Muscle of leg (tissue), 11 donors: ENCODE data around the gene DISC1. TPM values are rescaled to one million over a fixed set of nuclear protein-coding genes. Genes with fewer than 3 reads are reported as not detected.

Experiments used
- DNase-seq: peaks from one replicate; pipeline ENCODE4 v3.0.0; 2013
- H3K27ac ChIP-seq: one replicate; pipeline ENCODE4 v1.5.1; 2013; ENCODE audit warnings: mild to moderate bottlenecking, low read length, control low read depth
- H3K27me3 ChIP-seq: one replicate; pipeline ENCODE4 v1.6.1; 2013; ENCODE audit warnings: low read length; ENCODE audit not compliant: control insufficient read depth, insufficient read depth
- H3K36me3 ChIP-seq: one replicate; pipeline ENCODE4 v1.6.1; 2013; ENCODE audit warnings: low read length; ENCODE audit not compliant: control insufficient read depth, insufficient read depth
- H3K4me1 ChIP-seq: one replicate; pipeline ENCODE4 v1.6.1; 2013; ENCODE audit warnings: low read length; ENCODE audit not compliant: control insufficient read depth, insufficient read depth
- H3K4me3 ChIP-seq: one replicate; pipeline ENCODE4 v1.5.1; 2013; ENCODE audit warnings: low read length, control low read depth
- H3K9me3 ChIP-seq: replicated peaks from 2 replicates; pipeline ENCODE4 v1.6.1; 2013; ENCODE audit warnings: low read depth, low read length; ENCODE audit not compliant: control insufficient read depth
- WGBS: methylation state at CpG from one replicate; pipeline ENCODE4 v1.1.5; 2013; ENCODE audit warnings: missing lambda C conversion rate; ENCODE audit not compliant: insufficient coverage; 5-methylcytosine and 5-hydroxymethylcytosine counted together
- polyA plus RNA-seq, 8 donors: library from polyadenylated mRNA; unstranded; fragments of 120-200 nt; gene quantifications; one replicate each; pipeline versions ENCODE4 v1.2.1 to v1.2.3, GENCODE V29; 2013; ENCODE audit warnings: inconsistent platforms in 1 of 8, low replicate concordance in 1 of 8; ENCODE audit not compliant: insufficient read length in 8 of 8, insufficient read depth in 1 of 8
- total RNA-seq: library from RNA; stranded (reverse); fragments of 120-200 nt; gene quantifications from one replicate; pipeline ENCODE4 v1.2.4, GENCODE V29; 2013

DISC1 gene
- total and polyA plus RNA-seq, 9 donors: 4.5 to 10.7 (median 7.3) TPM

GRCh38 chr1:231986631-231987336 lies 360.2 kb downstream of the DISC1 start:
- no CpG with 5 or more reads among the region's 8 CpGs for WGBS
- Histone ChIP-seq H3K27me3 (no peaks in the 10 kb centered on the region), H3K36me3 (no peaks in the 10 kb centered on the region), H3K4me1 (peaks cover 12% of the 10 kb centered on the region), H3K4me3 (no peak overlapping the region), H3K9me3 (no peaks in the 10 kb centered on the region), H3K27ac (no peak overlapping the region)
- DNase-seq: no peak

GRCh38 chr1:231990388-231990787 lies 363.8 kb downstream of the DISC1 start:
- Histone ChIP-seq H3K27ac (no peak overlapping the region), H3K4me1 (peaks cover 12% of the 10 kb centered on the region), H3K9me3 (no peaks in the 10 kb centered on the region), H3K27me3 (no peaks in the 10 kb centered on the region), H3K4me3 (no peak overlapping the region), H3K36me3 (no peaks in the 10 kb centered on the region)
- DNase-seq: no peak
- WGBS: 67% methylated on average over 3 of the region's 5 CpGs

GRCh38 chr1:231991231-231991630 lies 364.6 kb downstream of the DISC1 start:
- Histone ChIP-seq H3K9me3 (no peaks in the 10 kb centered on the region), H3K4me1 (peaks cover 12% of the 10 kb centered on the region), H3K27me3 (no peaks in the 10 kb centered on the region), H3K4me3 (no peak overlapping the region), H3K36me3 (no peaks in the 10 kb centered on the region), H3K27ac (no peak overlapping the region)
- peak; percentile 29 for DNase-seq
- 40% methylated on average over 2 of the region's 8 CpGs for WGBS

GRCh38 chr1:231993968-231994455 lies 367.4 kb downstream of the DISC1 start:
- 54% methylated on average over 2 of the region's 2 CpGs for WGBS
- Histone ChIP-seq H3K27me3 (no peaks in the 10 kb centered on the region), H3K36me3 (no peaks in the 10 kb centered on the region), H3K4me1 (peaks cover 12% of the 10 kb centered on the region), H3K9me3 (no peaks in the 10 kb centered on the region), H3K27ac (no peak overlapping the region), H3K4me3 (no peak overlapping the region)
- DNase-seq: no peak

- H3K4me1 ChIP-seq: no peaks in the 10 kb centered on the region
- H3K4me3 ChIP-seq: no peak overlapping the region
- H3K27ac ChIP-seq: no peak overlapping the region
- H3K9me3 ChIP-seq: no peaks in the 10 kb centered on the region
- no peaks in the 10 kb centered on the region for H3K36me3 ChIP-seq
- no peak for DNase-seq
- no CpG with 5 or more reads among the region's 2 CpGs for WGBS
- no peaks in the 10 kb centered on the region for H3K27me3 ChIP-seq
Measured at GRCh38 chr1:231998791-231999190, 372.2 kb downstream of the DISC1 start.

- Histone ChIP-seq H3K36me3 (peaks cover 7% of the 10 kb centered on the region), H3K27me3 (no peaks in the 10 kb centered on the region), H3K9me3 (no peaks in the 10 kb centered on the region), H3K27ac (no peak overlapping the region), H3K4me3 (no peak overlapping the region), H3K4me1 (peaks cover 7% of the 10 kb centered on the region)
- DNase-seq: no peak
- no CpG with 5 or more reads among the region's 1 CpG for WGBS
Measured at GRCh38 chr1:232005300-232005699, 378.7 kb downstream of the DISC1 start.

GRCh38 chr1:232009741-232010140 lies 383.2 kb downstream of the DISC1 start:
- Histone ChIP-seq H3K4me1 (peaks cover 33% of the 10 kb centered on the region), H3K27me3 (no peaks in the 10 kb centered on the region), H3K36me3 (peaks cover 7% of the 10 kb centered on the region), H3K9me3 (no peaks in the 10 kb centered on the region), H3K27ac (no peak overlapping the region), H3K4me3 (no peak overlapping the region)
- WGBS: 73% methylated on average over 1 of the region's 1 CpG
- no peak for DNase-seq

- no peaks in the 10 kb centered on the region for H3K9me3 ChIP-seq
- peaks cover 7% of the 10 kb centered on the region for H3K36me3 ChIP-seq
- DNase-seq: no peak
- peak overlapping the region; percentile 85 for H3K27ac ChIP-seq
- no peak overlapping the region for H3K4me3 ChIP-seq
- peaks cover 38% of the 10 kb centered on the region for H3K4me1 ChIP-seq
- no peaks in the 10 kb centered on the region for H3K27me3 ChIP-seq
- 96% methylated on average over 3 of the region's 6 CpGs for WGBS
Measured at GRCh38 chr1:232011961-232012360, 385.4 kb downstream of the DISC1 start.

- 14% methylated on average over 8 of the region's 10 CpGs for WGBS
- Histone ChIP-seq H3K36me3 (peaks cover 7% of the 10 kb centered on the region), H3K9me3 (no peaks in the 10 kb centered on the region), H3K4me3 (peak overlapping the region; percentile 3), H3K27me3 (no peaks in the 10 kb centered on the region), H3K4me1 (peaks cover 40% of the 10 kb centered on the region), H3K27ac (peak overlapping the region; percentile 85)
- peak; percentile 95 for DNase-seq
Measured at GRCh38 chr1:232012773-232013386, 386.3 kb downstream of the DISC1 start.

GRCh38 chr1:232014941-232015340 lies 388.4 kb downstream of the DISC1 start:
- WGBS: 100% methylated on average over 1 of the region's 4 CpGs
- H3K36me3 ChIP-seq: peaks cover 5% of the 10 kb centered on the region

More at GRCh38 chr1:232014941-232015340, 388.4 kb downstream of the DISC1 start:
- no peak overlapping the region for H3K27ac ChIP-seq
- H3K4me3 ChIP-seq: no peak overlapping the region
- peaks cover 36% of the 10 kb centered on the region for H3K4me1 ChIP-seq
- H3K9me3 ChIP-seq: no peaks in the 10 kb centered on the region
- H3K27me3 ChIP-seq: no peaks in the 10 kb centered on the region
- no peak for DNase-seq
